Osteocyte (in vitro differentiated cells): Measurements from ENCODE around the gene ANKRD49. TPM values are rescaled to one million over a fixed set of nuclear protein-coding genes. Genes with fewer than 3 reads are reported as not detected.

Experiments used
- DNase-seq: peaks from one replicate; pipeline ENCODE4 v3.0.0; 2021; ENCODE audit warnings: mixed read lengths; ENCODE audit not compliant: unreplicated experiment; ENCODE audit errors: extremely low spot score
- H3K27ac Mint-ChIP-seq: one replicate; pipeline ENCODE4 v1.8.0; 2021; ENCODE audit warnings: mild to moderate bottlenecking, mixed read lengths; ENCODE audit not compliant: unreplicated experiment
- H3K27me3 Mint-ChIP-seq: one replicate; pipeline ENCODE4 v1.8.0; 2021; ENCODE audit warnings: mixed read lengths; ENCODE audit not compliant: unreplicated experiment
- H3K36me3 Mint-ChIP-seq: one replicate; pipeline ENCODE4 v1.8.0; 2021; ENCODE audit warnings: mixed read lengths; ENCODE audit not compliant: unreplicated experiment
- H3K4me1 Mint-ChIP-seq: one replicate; pipeline ENCODE4 v1.8.0; 2021; ENCODE audit warnings: mixed read lengths; ENCODE audit not compliant: unreplicated experiment
- H3K4me3 Mint-ChIP-seq: one replicate; pipeline ENCODE4 v1.8.0; 2021; ENCODE audit warnings: mild to moderate bottlenecking, moderate library complexity, mixed read lengths; ENCODE audit not compliant: unreplicated experiment
- H3K9me3 Mint-ChIP-seq: one replicate; pipeline ENCODE4 v1.8.0; 2021; ENCODE audit warnings: mixed read lengths; ENCODE audit not compliant: unreplicated experiment
- CTCF ChIP-seq: fragments of 200-600 bp; sonication (generic); IDR thresholded peaks from 2 replicates; pipeline ENCODE4 v1.5.0; 2021; ENCODE audit warnings: antibody characterized with exemption, mild to moderate bottlenecking, moderate library complexity
- total RNA-seq: library from RNA; stranded (reverse); gene quantifications from 2 replicates; pipeline ENCODE4 v1.2.1, GENCODE V29; 2021

Gene ANKRD49
- total RNA-seq, 1 donor from 2014 or later, result 11.3 TPM

GRCh38 chr11:94526645-94527438 is 33.1 kb downstream of the ANKRD49 start:
- no peak for DNase-seq
- Mint-ChIP-seq H3K4me3 (no peak overlapping the region), H3K4me1 (peaks cover 13% of the 10 kb centered on the region), H3K27me3 (no peaks in the 10 kb centered on the region), H3K9me3 (no peaks in the 10 kb centered on the region), H3K27ac (no peak overlapping the region), H3K36me3 (no peaks in the 10 kb centered on the region)
- TF ChIP-seq CTCF, result no peak

GRCh38 chr11:94528551-94528950 is 34.8 kb downstream of the ANKRD49 start:
- peaks cover 14% of the 10 kb centered on the region for H3K4me1 Mint-ChIP-seq
- no peak overlapping the region for H3K4me3 Mint-ChIP-seq
- DNase-seq, result no peak
- no peaks in the 10 kb centered on the region for H3K9me3 Mint-ChIP-seq
- TF ChIP-seq CTCF, result no peak
- H3K27ac Mint-ChIP-seq, result no peak overlapping the region
- H3K27me3 Mint-ChIP-seq, result peaks cover 3% of the 10 kb centered on the region
- no peaks in the 10 kb centered on the region for H3K36me3 Mint-ChIP-seq

GRCh38 chr11:94532211-94532610 is 38.4 kb downstream of the ANKRD49 start:
- H3K4me3 Mint-ChIP-seq, result no peak overlapping the region

GRCh38 chr11:94533206-94533605 is 39.4 kb downstream of the ANKRD49 start:
- TF ChIP-seq CTCF, result no peak
- Mint-ChIP-seq H3K27me3 (peaks cover 3% of the 10 kb centered on the region), H3K9me3 (no peaks in the 10 kb centered on the region), H3K36me3 (no peaks in the 10 kb centered on the region), H3K4me3 (no peak overlapping the region), H3K27ac (no peak overlapping the region), H3K4me1 (peaks cover 21% of the 10 kb centered on the region)
- no peak for DNase-seq

More at GRCh38 chr11:94532211-94532610, 38.4 kb downstream of the ANKRD49 start:
- Mint-ChIP-seq H3K36me3 (no peaks in the 10 kb centered on the region), H3K9me3 (no peaks in the 10 kb centered on the region), H3K27me3 (peaks cover 3% of the 10 kb centered on the region), H3K27ac (no peak overlapping the region), H3K4me1 (peaks cover 15% of the 10 kb centered on the region)
- DNase-seq, result no peak
- TF ChIP-seq CTCF, result no peak

- H3K27me3 Mint-ChIP-seq, result peaks cover 3% of the 10 kb centered on the region
- H3K36me3 Mint-ChIP-seq, result no peaks in the 10 kb centered on the region
- DNase-seq, result no peak
- TF ChIP-seq CTCF, result no peak
- peak overlapping the region; percentile 11 for H3K27ac Mint-ChIP-seq
- H3K9me3 Mint-ChIP-seq, result no peaks in the 10 kb centered on the region
- peaks cover 21% of the 10 kb centered on the region for H3K4me1 Mint-ChIP-seq
- no peak overlapping the region for H3K4me3 Mint-ChIP-seq
Observed at GRCh38 chr11:94533696-94534630, 40.2 kb downstream of the ANKRD49 start.
